Endothelial cell of umbilical vein (primary cell): Measurements from ENCODE around the gene WDFY3. TPM values are rescaled to one million over a fixed set of nuclear protein-coding genes. Genes with fewer than 3 reads are reported as not detected.

Experiments used
- BruUV-seq: library from RNA; stranded (reverse); fragments of 400-500 nt; replicated peaks from 2 replicates; lab custom pipeline; 2021; lab: Mats Ljungman, UMichigan
- CTCF ChIA-PET: fragments of 300-600, 350-600 bp; sonication (Branson Sonifier 250); formaldehyde crosslinking; loops from one replicate; lab custom pipeline; 2021; ENCODE audit warnings: antibody characterized with exemption, inconsistent platforms; lab: Charles Lee
- POLR2A ChIA-PET: fragments of 300-600, 350-600 bp; sonication (Branson Sonifier 250); formaldehyde crosslinking; loops from one replicate; lab custom pipeline; 2021; ENCODE audit warnings: antibody characterized with exemption, inconsistent platforms; lab: Charles Lee
- DNase-seq: peaks from one replicate; pipeline ENCODE4 v3.0.0-alpha.2; 2011; ENCODE audit warnings: low read depth, low spot score
- FAIRE-seq: peaks from 2 replicates; lab custom pipeline; 2011; peaks lifted over from hg19 to GRCh38; lab: Jason Lieb, UNC
- H2AFZ ChIP-seq: 2 replicates; pipeline ENCODE4 v1.6.0; 2012; ENCODE audit warnings: low read depth, low read length, control low read depth, inconsistent platforms
- H3K27ac ChIP-seq: 2 replicates; pipeline ENCODE4 v1.5.1; 2011; ENCODE audit warnings: low read depth, mild to moderate bottlenecking, control low read depth, low read length, moderate library complexity; ENCODE audit not compliant: insufficient read depth
- H3K27me3 ChIP-seq, 2 experiments: 2 replicates each; pipeline versions ENCODE4 v1.6.0 to v1.6.1; 2011; ENCODE audit warnings: low read length in 2 of 2, mixed read lengths in 1 of 2; ENCODE audit not compliant: control insufficient read depth in 2 of 2, insufficient read depth in 2 of 2
- H3K36me3 ChIP-seq, 2 experiments: 2 replicates in 1 of 2; 3 replicates in 1 of 2; pipeline ENCODE4 v1.5.1; 2011; ENCODE audit warnings: low read length in 2 of 2, mild to moderate bottlenecking in 1 of 2, moderate library complexity in 1 of 2; ENCODE audit not compliant: control insufficient read depth in 2 of 2, insufficient read depth in 2 of 2; ENCODE audit errors: extremely low read depth in 1 of 2
- H3K4me1 ChIP-seq: 3 replicates; pipeline ENCODE4 v1.5.1; 2011; ENCODE audit warnings: mild to moderate bottlenecking, low read length; ENCODE audit not compliant: control insufficient read depth, insufficient read depth; ENCODE audit errors: extremely low read depth
- H3K4me2 ChIP-seq: 2 replicates; pipeline ENCODE4 v1.6.1; 2011; ENCODE audit warnings: low read length, control low read depth, mixed read lengths; ENCODE audit not compliant: insufficient read depth
- H3K4me3 ChIP-seq, 3 experiments: fragments of 200-600 bp in 1 of 3; sonication (generic), shearing (Covaris generic) in 1 of 3; replicated peaks in 1 of 3; 2 replicates each; pipeline ENCODE4 v1.5.1; 2011 to 2016; ENCODE audit warnings: control low read depth in 3 of 3, low read length in 3 of 3, mild to moderate bottlenecking in 2 of 3, inconsistent platforms in 1 of 3, low read depth in 1 of 3, moderate library complexity in 1 of 3; ENCODE audit not compliant: insufficient read depth in 1 of 3
- H3K79me2 ChIP-seq: 2 replicates; pipeline ENCODE4 v1.6.0; 2012; ENCODE audit warnings: low read length, inconsistent platforms; ENCODE audit not compliant: control insufficient read depth, insufficient read depth
- H3K9ac ChIP-seq: replicated peaks from 2 replicates; pipeline ENCODE3; 2011; ENCODE audit warnings: low read length, control low read depth; ENCODE audit not compliant: insufficient read depth; ENCODE audit errors: extremely low read depth
- H3K9me1 ChIP-seq: replicated peaks from 3 replicates; pipeline ENCODE4 v1.6.0; 2011; ENCODE audit warnings: mild to moderate bottlenecking, low read length; ENCODE audit not compliant: control insufficient read depth, insufficient read depth; ENCODE audit errors: extremely low read depth
- H3K9me3 ChIP-seq: replicated peaks from 2 replicates; pipeline ENCODE4 v1.5.1; 2012; ENCODE audit warnings: low read length, inconsistent platforms; ENCODE audit not compliant: control insufficient read depth, insufficient read depth
- H4K20me1 ChIP-seq: replicated peaks from 2 replicates; pipeline ENCODE3; 2011; ENCODE audit warnings: mild to moderate bottlenecking, low read length; ENCODE audit not compliant: control insufficient read depth, insufficient read depth; ENCODE audit errors: extremely low read depth
- EZH2 ChIP-seq: IDR thresholded peaks from 2 replicates; pipeline ENCODE4 v1.6.1; 2012; ENCODE audit warnings: borderline replicate concordance, low read depth, mild to moderate bottlenecking, moderate library complexity, low read length, inconsistent platforms; ENCODE audit not compliant: severe bottlenecking
- FOS ChIP-seq: IDR thresholded peaks from 2 replicates; pipeline ENCODE4 v1.6.1; 2011; ENCODE audit warnings: mild to moderate bottlenecking, low read length, moderate library complexity, borderline replicate concordance; ENCODE audit not compliant: insufficient read depth
- GATA2 ChIP-seq: IDR thresholded peaks from 2 replicates; pipeline ENCODE4 v1.7.0; 2011; ENCODE audit warnings: low read depth, mild to moderate bottlenecking, moderate library complexity, mixed read lengths, low read length; ENCODE audit not compliant: insufficient read length, insufficient read depth
- JUN ChIP-seq: IDR thresholded peaks from 2 replicates; pipeline ENCODE4 v1.6.1; 2011; ENCODE audit warnings: borderline replicate concordance, low read depth; ENCODE audit not compliant: insufficient read length, insufficient read depth
- MYC ChIP-seq: IDR thresholded peaks from one replicate; pipeline ENCODE4 v1.6.1; 2011; ENCODE audit warnings: mild to moderate bottlenecking, low read depth, low read length
- POLR2A ChIP-seq: IDR thresholded peaks from 2 replicates; pipeline ENCODE4 v1.6.1; 2012; ENCODE audit warnings: low read depth, mild to moderate bottlenecking, control low read depth, low read length
- POLR2AphosphoS5 ChIP-seq: IDR thresholded peaks from 2 replicates; pipeline ENCODE4 v1.6.1; 2012; ENCODE audit warnings: low read depth, mild to moderate bottlenecking, control low read depth, low read length, moderate library complexity; ENCODE audit not compliant: insufficient read depth
- dilution Hi-C: fragments of 300-500 bp; cut with MboI; formaldehyde crosslinking; loops from one replicate; pipeline ENCODE4 v1.15.0; 2019; ENCODE audit warnings: low sequenced_read_pairs; ENCODE audit not compliant: extremely low pct_ligation_motif_present
- intact Hi-C: fragments of 100-400 bp; cut with micrococcal nuclease; formaldehyde crosslinking; loops from one replicate; pipeline ENCODE4 v1.10.0; 2022
- polyA plus RNA-seq, 4 experiments: library from polyadenylated mRNA; depleted of rRNA in 3 of 4; stranded (reverse) in 3 of 4; unstranded in 1 of 4; fragments of >200 nt; gene quantifications; 2 replicates each; pipeline versions ENCODE4 v1.2.1 to v1.2.3, GENCODE V29; 2011 to 2012; ENCODE audit warnings: missing spikeins in 1 of 4
- total RNA-seq: library from RNA; stranded (reverse); gene quantifications from 2 replicates; pipeline ENCODE4 v1.2.3, GENCODE V29; 2021
- TF ChIP-seq, protein P1 (sequence below): IDR thresholded peaks from 2 replicates; pipeline ENCODE4 v1.6.1; 2011; ENCODE audit not compliant: insufficient read depth, insufficient read length
- TF ChIP-seq, protein P2 (sequence below), 2 donors: IDR thresholded peaks; 1 replicate in 1 of 2; 2 replicates in 1 of 2; pipeline ENCODE4 v1.5.1; 2011; ENCODE audit warnings: low read length in 2 of 2, mild to moderate bottlenecking in 2 of 2, moderate library complexity in 2 of 2, control low read depth in 1 of 2, inconsistent platforms in 1 of 2, low read depth in 1 of 2; ENCODE audit not compliant: insufficient read depth in 1 of 2; ENCODE audit errors: extremely low read depth in 1 of 2

Gene WDFY3
- total and polyA plus RNA-seq, 2 donors (not counting 3 experiments of a cell fraction or from before 2014, with no cell fraction given) = 37.0 to 113 TPM

DNA sequence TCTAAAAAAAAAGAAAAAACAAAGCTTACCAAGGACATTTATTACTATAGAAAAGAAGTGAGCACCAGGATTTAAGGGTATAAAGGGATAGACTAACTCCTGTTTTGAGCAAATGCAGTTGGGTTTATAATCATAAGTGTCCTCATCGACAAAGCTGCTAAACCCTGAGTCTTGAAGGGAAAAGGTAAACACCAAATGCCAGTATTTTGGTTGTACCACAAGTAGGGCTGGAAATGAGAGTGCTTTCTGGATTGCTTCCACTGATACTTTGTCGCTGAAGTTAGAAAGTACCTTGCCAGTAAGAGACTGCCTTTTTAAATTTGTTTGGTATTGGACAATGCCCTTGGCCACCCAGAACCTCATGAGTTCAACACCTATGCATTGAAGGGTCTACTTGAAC, 53.7 kb downstream of the WDFY3 start:
- dilution Hi-C loops (no loop called here), intact Hi-C loops (no loop called here)
- ChIA-PET CTCF (interaction anchor here (1.4 kb wide), 1 partner anchor 26 kb away, joined by 3 read pairs; no protein-coding TSS in a partner anchor), POLR2A (no interaction called here)
- Histone ChIP-seq H3K9ac (no peak overlapping the region), H3K4me1 (peaks cover 25% of the 10 kb centered on the region), H3K36me3 (peaks cover 0 to 2% of the 10 kb centered on the region in 2 experiments), H3K79me2 (peaks cover 45% of the 10 kb centered on the region), H2AFZ (no peak overlapping the region), H3K9me3 (no peaks in the 10 kb centered on the region), H3K4me3 (no peak overlapping the region), H3K27ac (no peak overlapping the region), H3K27me3 (no peaks in the 10 kb centered on the region), H4K20me1 (peaks cover 6% of the 10 kb centered on the region), H3K4me2 (no peak overlapping the region), H3K9me1 (no peaks in the 10 kb centered on the region)
- DNase-seq (no peak), FAIRE-seq (no peak)
- BruUV-seq = no TSS peak
- TF ChIP-seq, protein P1, sequence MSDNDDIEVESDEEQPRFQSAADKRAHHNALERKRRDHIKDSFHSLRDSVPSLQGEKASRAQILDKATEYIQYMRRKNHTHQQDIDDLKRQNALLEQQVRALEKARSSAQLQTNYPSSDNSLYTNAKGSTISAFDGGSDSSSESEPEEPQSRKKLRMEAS = no peak
- TF ChIP-seq EZH2 = no peak

DNA sequence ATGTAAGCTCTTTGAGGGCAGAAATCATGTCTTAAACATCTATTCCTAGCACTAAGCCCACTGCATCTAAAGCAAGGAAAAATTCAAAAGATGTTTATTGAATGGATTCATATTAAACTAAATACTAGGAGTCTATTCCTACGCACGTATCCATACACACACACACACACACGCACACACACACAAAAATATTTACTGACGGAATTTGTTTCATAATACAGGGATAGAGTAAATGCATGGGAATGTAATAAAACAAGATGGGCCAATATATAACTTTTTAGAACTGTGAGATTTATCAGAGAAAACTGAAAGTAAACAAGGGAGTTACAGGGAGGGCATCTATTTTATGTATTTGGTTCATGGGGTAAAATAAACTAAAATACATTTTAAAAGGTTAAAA, 57.6 kb downstream of the WDFY3 start:
- POLR2A ChIA-PET = no interaction called here
- Histone ChIP-seq H3K79me2 (peaks cover 33% of the 10 kb centered on the region), H3K27ac (no peak overlapping the region), H3K9me3 (no peaks in the 10 kb centered on the region), H2AFZ (no peak overlapping the region), H3K9me1 (no peaks in the 10 kb centered on the region), H3K4me3 (no peak overlapping the region), H3K4me1 (no peaks in the 10 kb centered on the region), H3K27me3 (no peaks in the 10 kb centered on the region), H4K20me1 (no peaks in the 10 kb centered on the region), H3K36me3 (peaks cover 0 to 3% of the 10 kb centered on the region in 2 experiments), H3K4me2 (no peak overlapping the region), H3K9ac (no peak overlapping the region)
- CTCF ChIA-PET = no interaction called here
- FAIRE-seq (no peak), DNase-seq (no peak)
- BruUV-seq = no TSS peak
- dilution Hi-C loops = no loop called here
- intact Hi-C loops = no loop called here
- TF ChIP-seq EZH2 = no peak
- TF ChIP-seq MYC = no peak
- no peak for TF ChIP-seq FOS
- TF ChIP-seq, protein P1 = no peak
- no peak for TF ChIP-seq GATA2
- no peak for TF ChIP-seq POLR2AphosphoS5
- TF ChIP-seq, protein P2, sequence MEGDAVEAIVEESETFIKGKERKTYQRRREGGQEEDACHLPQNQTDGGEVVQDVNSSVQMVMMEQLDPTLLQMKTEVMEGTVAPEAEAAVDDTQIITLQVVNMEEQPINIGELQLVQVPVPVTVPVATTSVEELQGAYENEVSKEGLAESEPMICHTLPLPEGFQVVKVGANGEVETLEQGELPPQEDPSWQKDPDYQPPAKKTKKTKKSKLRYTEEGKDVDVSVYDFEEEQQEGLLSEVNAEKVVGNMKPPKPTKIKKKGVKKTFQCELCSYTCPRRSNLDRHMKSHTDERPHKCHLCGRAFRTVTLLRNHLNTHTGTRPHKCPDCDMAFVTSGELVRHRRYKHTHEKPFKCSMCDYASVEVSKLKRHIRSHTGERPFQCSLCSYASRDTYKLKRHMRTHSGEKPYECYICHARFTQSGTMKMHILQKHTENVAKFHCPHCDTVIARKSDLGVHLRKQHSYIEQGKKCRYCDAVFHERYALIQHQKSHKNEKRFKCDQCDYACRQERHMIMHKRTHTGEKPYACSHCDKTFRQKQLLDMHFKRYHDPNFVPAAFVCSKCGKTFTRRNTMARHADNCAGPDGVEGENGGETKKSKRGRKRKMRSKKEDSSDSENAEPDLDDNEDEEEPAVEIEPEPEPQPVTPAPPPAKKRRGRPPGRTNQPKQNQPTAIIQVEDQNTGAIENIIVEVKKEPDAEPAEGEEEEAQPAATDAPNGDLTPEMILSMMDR (IDR thresholded peaks at IDR 0.05; ENCODE audit: extremely low read depth in 1 of 2, insufficient read depth in 1 of 2, low read depth in 1 of 2, low read length in 2 of 2) = no peak
- TF ChIP-seq JUN = no peak
- TF ChIP-seq POLR2A = no peak
